H1 (cell line): Measurements from ENCODE around the gene CC2D2A. TPM values are rescaled to one million over a fixed set of nuclear protein-coding genes. Genes with fewer than 3 reads are reported as not detected.

Experiments used
- CTCF ChIA-PET: fragments of 300-600 bp; sonication (Branson Sonifier 250); formaldehyde crosslinking; loops from one replicate; lab custom pipeline; 2021; ENCODE audit not compliant: partially characterized antibody; lab: Charles Lee
- POLR2A ChIA-PET: fragments of 300-600 bp; sonication (Branson Sonifier 250); formaldehyde crosslinking; loops from one replicate; lab custom pipeline; 2021; ENCODE audit warnings: inconsistent platforms; ENCODE audit not compliant: partially characterized antibody; lab: Charles Lee
- DNase-seq, 2 experiments: peaks; one replicate each; pipeline versions ENCODE4 v3.0.0 to v3.0.0-alpha.2; 2010 to 2022; ENCODE audit warnings: low spot score in 2 of 2, low read depth in 1 of 2, mixed read lengths in 1 of 2
- FAIRE-seq: peaks from 2 replicates; lab custom pipeline; 2011; peaks lifted over from hg19 to GRCh38; lab: Jason Lieb, UNC
- H2AFZ ChIP-seq: 2 replicates; pipeline ENCODE4 v1.8.1; 2012; ENCODE audit warnings: low read length, inconsistent platforms
- H2AK5ac ChIP-seq: 2 replicates; pipeline ENCODE4 v1.6.1; 2013; ENCODE audit warnings: low read depth, low read length
- H2BK120ac ChIP-seq: replicated peaks from 2 replicates; pipeline ENCODE3; 2013; ENCODE audit warnings: low read depth, low read length, inconsistent platforms
- H2BK12ac ChIP-seq: 2 replicates; pipeline ENCODE4 v1.6.1; 2013; ENCODE audit warnings: low read depth, low read length
- H2BK15ac ChIP-seq: 2 replicates; pipeline ENCODE4 v1.6.1; 2013; ENCODE audit warnings: low read length
- H2BK20ac ChIP-seq: 2 replicates; pipeline ENCODE4 v1.6.1; 2013; ENCODE audit warnings: low read length
- H2BK5ac ChIP-seq: 2 replicates; pipeline ENCODE4 v1.6.1; 2013; ENCODE audit warnings: low read depth, low read length
- H3K14ac ChIP-seq: 2 replicates; pipeline ENCODE4 v1.6.1; 2013; ENCODE audit warnings: inconsistent platforms; ENCODE audit not compliant: insufficient read length
- H3K18ac ChIP-seq: 2 replicates; pipeline ENCODE4 v1.6.1; 2013; ENCODE audit warnings: low read length; ENCODE audit errors: extremely low read depth
- H3K23ac ChIP-seq: 2 replicates; pipeline ENCODE4 v1.6.1; 2013; ENCODE audit warnings: inconsistent platforms; ENCODE audit not compliant: insufficient read length
- H3K23me2 ChIP-seq: 2 replicates; pipeline ENCODE4 v1.6.1; 2013; ENCODE audit warnings: low read depth, low read length
- H3K27ac ChIP-seq: 2 replicates; pipeline ENCODE4 v1.6.1; 2011; ENCODE audit warnings: low read depth, low read length, inconsistent platforms
- H3K27me3 ChIP-seq, 4 experiments: replicated peaks in 1 of 4; 1 replicate in 1 of 4; 2 replicates in 3 of 4; pipeline versions ENCODE4 v1.6.1 to v1.8.1; 2011 to 2013; ENCODE audit warnings: low read length in 3 of 4, mild to moderate bottlenecking in 3 of 4, inconsistent platforms in 2 of 4, mixed read lengths in 2 of 4, moderate library complexity in 1 of 4; ENCODE audit not compliant: control insufficient read depth in 3 of 4, insufficient read depth in 3 of 4; ENCODE audit errors: extremely low read depth in 1 of 4
- H3K36me3 ChIP-seq, 4 experiments: 2 replicates each; pipeline versions ENCODE4 v1.6.1 to v1.8.1; 2011 to 2013; ENCODE audit warnings: mild to moderate bottlenecking in 4 of 4, low read length in 3 of 4, moderate library complexity in 2 of 4, control low read depth in 1 of 4, inconsistent platforms in 1 of 4; ENCODE audit not compliant: insufficient read depth in 4 of 4, control insufficient read depth in 2 of 4
- H3K4ac ChIP-seq: replicated peaks from 2 replicates; pipeline ENCODE3; 2013; ENCODE audit warnings: low read length, low read depth, mixed read lengths, inconsistent platforms; ENCODE audit not compliant: insufficient read length
- H3K4me1 ChIP-seq, 4 experiments: replicated peaks in 1 of 4; 1 replicate in 1 of 4; 2 replicates in 3 of 4; pipeline versions ENCODE4 v1.6.1 to v1.8.1; 2011 to 2013; ENCODE audit warnings: low read length in 3 of 4, inconsistent platforms in 2 of 4, mixed read lengths in 1 of 4; ENCODE audit not compliant: insufficient read depth in 4 of 4, control insufficient read depth in 3 of 4
- H3K4me2 ChIP-seq, 2 experiments: 2 replicates each; pipeline versions ENCODE4 v1.6.1 to v1.8.1; 2011 to 2013; ENCODE audit warnings: low read depth in 2 of 2, low read length in 2 of 2, control low read depth in 1 of 2, inconsistent platforms in 1 of 2, mild to moderate bottlenecking in 1 of 2; ENCODE audit not compliant: insufficient read depth in 1 of 2
- H3K4me3 ChIP-seq, 4 experiments: fragments of 200-600, 300-600 bp in 1 of 4; sonication (generic), shearing (Covaris generic), sonication (Bioruptor Twin) in 1 of 4; 2 replicates each; pipeline versions ENCODE4 v1.5.1 to v1.8.1; 2011 to 2016; ENCODE audit warnings: low read length in 4 of 4, low read depth in 3 of 4, control low read depth in 2 of 4, inconsistent platforms in 2 of 4, mild to moderate bottlenecking in 2 of 4, mixed read lengths in 1 of 4, moderate library complexity in 1 of 4; ENCODE audit not compliant: insufficient read depth in 2 of 4; ENCODE audit errors: extremely low read depth in 1 of 4
- H3K56ac ChIP-seq: replicated peaks from 2 replicates; pipeline ENCODE3; 2013; ENCODE audit warnings: low read depth, mild to moderate bottlenecking, mixed read lengths, low read length, inconsistent platforms; ENCODE audit not compliant: insufficient read length
- H3K79me1 ChIP-seq: 2 replicates; pipeline ENCODE4 v1.6.1; 2013; ENCODE audit warnings: low read depth, low read length, control low read depth
- H3K79me2 ChIP-seq, 2 experiments: 2 replicates each; pipeline versions ENCODE4 v1.6.1 to v1.8.1; 2012 to 2013; ENCODE audit warnings: low read length in 2 of 2, mild to moderate bottlenecking in 2 of 2, inconsistent platforms in 1 of 2; ENCODE audit not compliant: insufficient read depth in 2 of 2, control insufficient read depth in 1 of 2
- H3K9ac ChIP-seq, 4 experiments: replicated peaks in 1 of 4; 1 replicate in 1 of 4; 2 replicates in 3 of 4; pipeline versions ENCODE4 v1.6.1 to v1.8.1; 2011 to 2013; ENCODE audit warnings: low read depth in 3 of 4, low read length in 3 of 4, control low read depth in 2 of 4, mild to moderate bottlenecking in 2 of 4, moderate library complexity in 2 of 4, inconsistent platforms in 1 of 4; ENCODE audit errors: extremely low read depth in 1 of 4
- H3K9me3 ChIP-seq, 2 experiments: 2 replicates each; pipeline versions ENCODE4 v1.6.1 to v1.8.1; 2012 to 2013; ENCODE audit warnings: mild to moderate bottlenecking in 2 of 2, moderate library complexity in 2 of 2, control low read depth in 1 of 2, inconsistent platforms in 1 of 2, low read depth in 1 of 2, low read length in 1 of 2, mixed read lengths in 1 of 2; ENCODE audit not compliant: insufficient read depth in 2 of 2
- H4K20me1 ChIP-seq, 2 experiments: replicated peaks in 1 of 2; 2 replicates each; pipeline versions ENCODE3 to v1.8.1; 2011 to 2013; ENCODE audit warnings: inconsistent platforms in 2 of 2, low read length in 2 of 2, mild to moderate bottlenecking in 1 of 2; ENCODE audit not compliant: insufficient read depth in 2 of 2, control insufficient read depth in 1 of 2
- H4K5ac ChIP-seq: 2 replicates; pipeline ENCODE4 v1.6.1; 2013; ENCODE audit warnings: low read length, low read depth, mixed read lengths, inconsistent platforms; ENCODE audit not compliant: insufficient read length
- H4K8ac ChIP-seq: 2 replicates; pipeline ENCODE4 v1.8.0; 2013; ENCODE audit warnings: mild to moderate bottlenecking, moderate library complexity, low read length, inconsistent platforms; ENCODE audit not compliant: insufficient read depth; ENCODE audit errors: extremely low read depth
- H4K91ac ChIP-seq: replicated peaks from 2 replicates; pipeline ENCODE3; 2013; ENCODE audit warnings: low read length, mixed read lengths, inconsistent platforms; ENCODE audit not compliant: insufficient read length
- CEBPB ChIP-seq: IDR thresholded peaks from 2 replicates; pipeline ENCODE4 v1.6.1; 2012; ENCODE audit warnings: low read depth, low read length
- EGR1 ChIP-seq: IDR thresholded peaks from 2 replicates; pipeline ENCODE4 v1.6.1; 2011; ENCODE audit warnings: low read depth, low read length, borderline replicate concordance
- EZH2 ChIP-seq: fragments of 200-600 bp; sonication (generic); IDR thresholded peaks from 2 replicates; pipeline ENCODE4 v1.7.1; 2012; ENCODE audit warnings: low read depth, mild to moderate bottlenecking, moderate library complexity, low read length, inconsistent platforms; ENCODE audit not compliant: severe bottlenecking
- HDAC2 ChIP-seq, 2 experiments: fragments of 300-600 bp in 1 of 2; sonication (generic) in 1 of 2; IDR thresholded peaks; 2 replicates each; pipeline ENCODE4 v1.6.1; 2011 to 2012; ENCODE audit warnings: low read depth in 2 of 2, low read length in 2 of 2, mild to moderate bottlenecking in 2 of 2, moderate library complexity in 2 of 2, borderline replicate concordance in 1 of 2, inconsistent platforms in 1 of 2
- NRF1 ChIP-seq: IDR thresholded peaks from 2 replicates; pipeline ENCODE4 v1.6.1; 2011; ENCODE audit warnings: mild to moderate bottlenecking, low read depth, low read length, improper control_type of control experiment
- RAD21 ChIP-seq, 2 experiments: IDR thresholded peaks in 1 of 2; conservative IDR thresholded peaks in 1 of 2; 2 replicates each; pipeline ENCODE4 v1.6.1; 2011; ENCODE audit warnings: low read depth in 2 of 2, low read length in 2 of 2, improper control_type of control experiment in 1 of 2, inconsistent platforms in 1 of 2, mild to moderate bottlenecking in 1 of 2, moderate library complexity in 1 of 2
- RBBP5 ChIP-seq: IDR thresholded peaks from 2 replicates; pipeline ENCODE4 v1.7.1; 2012; ENCODE audit warnings: low read depth, mild to moderate bottlenecking, inconsistent platforms, low read length, moderate library complexity, borderline replicate concordance
- RXRA ChIP-seq: IDR thresholded peaks from 2 replicates; pipeline ENCODE4 v1.6.1; 2011; ENCODE audit warnings: low read depth, mild to moderate bottlenecking, low read length, moderate library complexity; ENCODE audit not compliant: insufficient read depth
- SUZ12 ChIP-seq: fragments of 200-600 bp; sonication (generic); IDR thresholded peaks from 2 replicates; pipeline ENCODE4 v1.6.1; 2012; ENCODE audit warnings: mild to moderate bottlenecking, inconsistent platforms, low read length, moderate library complexity, mixed read lengths
- TAF1 ChIP-seq: IDR thresholded peaks from 2 replicates; pipeline ENCODE4 v1.6.1; 2011; ENCODE audit warnings: mild to moderate bottlenecking, low read depth, low read length
- TCF12 ChIP-seq: IDR thresholded peaks from 2 replicates; pipeline ENCODE4 v1.6.1; 2011; ENCODE audit warnings: low read depth, mild to moderate bottlenecking, low read length
- USF2 ChIP-seq: IDR thresholded peaks from 2 replicates; pipeline ENCODE4 v1.6.1; 2011; ENCODE audit warnings: low read length, improper control_type of control experiment
- YY1 ChIP-seq: IDR thresholded peaks from 2 replicates; pipeline ENCODE4 v1.6.1; 2011; ENCODE audit warnings: low read depth, mild to moderate bottlenecking, low read length
- WGBS, 2 experiments: shearing (Covaris generic) in 1 of 2; methylation state at CpG; one replicate each; pipeline versions ENCODE4 v1.1.6 to v1.1.7; 2013 to 2015; ENCODE audit warnings: low lambda C conversion rate in 2 of 2, mixed read lengths in 2 of 2, inconsistent platforms in 1 of 2, low coverage in 1 of 2, missing lambda C conversion rate in 1 of 2; ENCODE audit not compliant: insufficient replicate concordance in 2 of 2, insufficient coverage in 1 of 2, insufficient read length in 1 of 2; ENCODE audit errors: extremely low coverage in 1 of 2, missing lambda C conversion rate in 1 of 2; 5-methylcytosine and 5-hydroxymethylcytosine counted together
- polyA plus RNA-seq, 7 experiments: library from polyadenylated mRNA; depleted of rRNA in 3 of 7; stranded (reverse) in 5 of 7; unstranded in 2 of 7; fragments of >200 nt in 5 of 7; fragments of 200-250 nt in 2 of 7; gene quantifications; 1 replicate in 5 of 7; 2 replicates in 1 of 7; 4 replicates in 1 of 7; pipeline versions ENCODE4 v1.2.1 to v1.2.3, GENCODE V29; 2011 to 2013; ENCODE audit warnings: missing spikeins in 2 of 7, mixed read lengths in 2 of 7
- total RNA-seq: library from RNA; stranded (reverse); fragmentation: NEBNext Ultra II Directional; extraction: Animal tissue kit (Norgen Biotek cat#: 25700); gene quantifications from 2 replicates; pipeline ENCODE4 v1.2.1, GENCODE V29; 2021

CC2D2A gene
- total and polyA plus RNA-seq, 2 of the 8 experiments (the other 6 are each of a cell fraction or from before 2014, with no cell fraction given) = 11.0 to 12.2 TPM

GRCh38 chr4:15562114-15562513 lies 92.4 kb downstream of the CC2D2A start:
- Histone ChIP-seq H3K14ac (no peak overlapping the region), H3K36me3 (no peaks in the 10 kb centered on the region; a peak in 1 of 8 replicates), H4K20me1 (peaks cover 0 to 2% of the 10 kb centered on the region in 2 experiments), H4K5ac (no peak overlapping the region), H3K79me1 (no peaks in the 10 kb centered on the region), H4K8ac (no peak overlapping the region), H3K56ac (no peak overlapping the region), H2BK20ac (no peak overlapping the region), H3K4me3 (no peak overlapping the region), H3K23ac (no peak overlapping the region), H3K4me1 (no peaks in the 10 kb centered on the region; a peak in 1 of 7 replicates), H2BK5ac (no peak overlapping the region), H3K4me2 (no peak overlapping the region), H2AK5ac (no peak overlapping the region), H3K79me2 (no peaks in the 10 kb centered on the region), H2BK120ac (no peak overlapping the region), H3K27me3 (no peaks in the 10 kb centered on the region), H4K91ac (no peak overlapping the region), H2BK15ac (no peak overlapping the region), H2AFZ (no peak overlapping the region), H2BK12ac (no peak overlapping the region), H3K9ac (no peak overlapping the region), H3K27ac (no peak overlapping the region), H3K4ac (no peak overlapping the region), H3K23me2 (no peaks in the 10 kb centered on the region), H3K18ac (no peak overlapping the region), H3K9me3 (no peaks in the 10 kb centered on the region)
- FAIRE-seq = no peak
- no peak for DNase-seq
- CTCF ChIA-PET = no interaction called here
- WGBS, 2 experiments = 87% methylated on average over 3 of the region's 3 CpGs; no CpG with 5 or more reads in 1 of the 2 experiments
- POLR2A ChIA-PET = no interaction called here
- TF ChIP-seq NRF1 (no peak), YY1 (no peak), SUZ12 (no peak), CEBPB (no peak), TAF1 (no peak), RAD21 (IDR thresholded peaks at IDR 0.05 in 1 of 2, conservative IDR thresholded peaks at IDR 0.05 in 1 of 2; ENCODE audit: low read depth in 2 of 2, low read length in 2 of 2) (no peak), USF2 (no peak), RBBP5 (no peak), HDAC2 (IDR thresholded peaks at IDR 0.05; ENCODE audit: borderline replicate concordance in 1 of 2, low read depth in 2 of 2, low read length in 2 of 2) (no peak), RXRA (no peak), TCF12 (no peak), EZH2 (no peak), EGR1 (no peak)
